Trophoblast cell (in vitro differentiated cells and primary cell): ENCODE measurements around the gene ADCY9.

Experiments used
- DNase-seq, 2 donors: peaks; one replicate each; pipeline ENCODE4 v3.0.0-alpha.2; 2016
- H2AFZ ChIP-seq: 2 replicates; pipeline ENCODE4 v1.6.1; 2013; ENCODE audit warnings: low read length, moderate library complexity, mild to moderate bottlenecking; ENCODE audit not compliant: insufficient read depth, poor library complexity
- H2AK5ac ChIP-seq: 2 replicates; pipeline ENCODE4 v1.6.1; 2013; ENCODE audit warnings: mild to moderate bottlenecking, low read length
- H2BK120ac ChIP-seq: 2 replicates; pipeline ENCODE4 v1.6.1; 2013; ENCODE audit warnings: low read length, mild to moderate bottlenecking, moderate library complexity; ENCODE audit not compliant: insufficient read depth, poor library complexity
- H2BK12ac ChIP-seq: 2 replicates; pipeline ENCODE4 v1.6.1; 2013; ENCODE audit warnings: mild to moderate bottlenecking, low read length, moderate library complexity
- H2BK5ac ChIP-seq: 2 replicates; pipeline ENCODE4 v1.6.1; 2013; ENCODE audit warnings: low read length, low read depth, moderate library complexity, mild to moderate bottlenecking; ENCODE audit not compliant: poor library complexity
- H3K14ac ChIP-seq: 2 replicates; pipeline ENCODE4 v1.6.1; 2013; ENCODE audit warnings: mild to moderate bottlenecking, low read length
- H3K18ac ChIP-seq: 2 replicates; pipeline ENCODE4 v1.6.1; 2013; ENCODE audit warnings: mild to moderate bottlenecking, low read length
- H3K23ac ChIP-seq: 2 replicates; pipeline ENCODE4 v1.6.1; 2013; ENCODE audit warnings: low read length
- H3K27ac ChIP-seq: 2 replicates; pipeline ENCODE4 v1.5.1; 2013; ENCODE audit warnings: low read depth, mild to moderate bottlenecking, inconsistent platforms, low read length, moderate library complexity
- H3K27me3 ChIP-seq: 2 replicates; pipeline ENCODE4 v1.6.1; 2013; ENCODE audit warnings: inconsistent platforms, mild to moderate bottlenecking, low read length, moderate library complexity; ENCODE audit not compliant: insufficient read depth
- H3K36me3 ChIP-seq, 2 experiments: 1 replicate in 1 of 2; 2 replicates in 1 of 2; pipeline ENCODE4 v1.6.1; 2013; ENCODE audit warnings: low read length in 2 of 2, mild to moderate bottlenecking in 2 of 2, moderate library complexity in 1 of 2; ENCODE audit not compliant: insufficient read depth in 2 of 2, control insufficient read depth in 1 of 2
- H3K4ac ChIP-seq: 2 replicates; pipeline ENCODE4 v1.6.1; 2013; ENCODE audit warnings: low read depth, mild to moderate bottlenecking, low read length, moderate library complexity
- H3K4me1 ChIP-seq, 2 experiments: 1 replicate in 1 of 2; 2 replicates in 1 of 2; pipeline ENCODE4 v1.6.1; 2013; ENCODE audit warnings: low read length in 2 of 2, mild to moderate bottlenecking in 2 of 2, moderate library complexity in 1 of 2; ENCODE audit not compliant: insufficient read depth in 2 of 2, control insufficient read depth in 1 of 2
- H3K4me2 ChIP-seq: 2 replicates; pipeline ENCODE4 v1.6.1; 2013; ENCODE audit warnings: inconsistent platforms, mild to moderate bottlenecking, low read length, moderate library complexity
- H3K4me3 ChIP-seq: 2 replicates; pipeline ENCODE4 v1.5.1; 2013; ENCODE audit warnings: mild to moderate bottlenecking, low read depth, low read length, inconsistent platforms
- H3K79me1 ChIP-seq: one replicate; pipeline ENCODE4 v1.6.1; 2013; ENCODE audit warnings: low read length
- H3K79me2 ChIP-seq: 2 replicates; pipeline ENCODE4 v1.6.1; 2013; ENCODE audit warnings: low read length, mild to moderate bottlenecking; ENCODE audit not compliant: control insufficient read depth, insufficient read depth, poor library complexity
- H3K9ac ChIP-seq: 2 replicates; pipeline ENCODE4 v1.6.1; 2013; ENCODE audit warnings: mild to moderate bottlenecking, low read length
- H3K9me3 ChIP-seq: 2 replicates; pipeline ENCODE4 v1.6.1; 2013; ENCODE audit warnings: low read depth, mild to moderate bottlenecking, control low read depth, inconsistent platforms, low read length; ENCODE audit not compliant: insufficient read depth
- H4K12ac ChIP-seq: 2 replicates; pipeline ENCODE4 v1.6.1; 2013; ENCODE audit warnings: low read depth, mild to moderate bottlenecking, low read length, moderate library complexity
- H4K8ac ChIP-seq: 2 replicates; pipeline ENCODE4 v1.6.1; 2013; ENCODE audit warnings: low read depth, mild to moderate bottlenecking, low read length, moderate library complexity
- H4K91ac ChIP-seq: one replicate; pipeline ENCODE4 v1.6.1; 2013; ENCODE audit warnings: low read depth, mild to moderate bottlenecking, low read length, moderate library complexity
- whole genome bisulfite sequencing: extraction: QIAGEN DNeasy Blood & Tissue Kit; methylation state at CpG from one replicate; pipeline ENCODE4 v1.1.7; 2013; ENCODE audit warnings: missing lambda C conversion rate; ENCODE audit not compliant: insufficient read length, insufficient coverage; ENCODE audit errors: extremely low coverage; 5-methylcytosine and 5-hydroxymethylcytosine counted together

The ADCY9 gene

DNA sequence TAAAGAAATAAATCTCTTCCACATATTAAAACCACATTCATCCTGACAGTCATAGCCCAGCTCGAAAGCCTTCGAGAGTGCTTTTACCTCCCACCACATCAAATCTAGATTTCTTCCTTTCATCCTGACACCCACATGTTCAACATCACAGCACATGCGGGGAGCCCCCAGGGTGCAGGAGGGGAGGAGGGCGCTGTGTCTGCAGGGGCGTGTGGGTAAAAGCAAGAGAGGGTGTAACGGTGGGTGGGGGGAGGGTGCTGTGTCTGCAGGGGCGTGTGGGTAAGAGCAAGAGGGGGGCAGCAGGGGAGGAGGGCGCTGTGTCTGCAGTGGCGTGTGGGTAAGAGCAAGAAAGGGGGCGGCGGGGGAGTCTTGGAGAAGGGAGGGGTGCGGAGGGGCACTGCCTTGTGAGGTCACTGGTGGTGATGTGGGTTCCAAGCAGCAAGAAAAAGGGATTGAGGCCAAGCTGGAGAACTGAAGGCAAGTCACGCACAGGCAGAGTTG, 34.7 kb downstream of the ADCY9 start:
- Histone ChIP-seq H4K12ac (no peak overlapping the region), H3K4me2 (no peak overlapping the region), H3K4me1 (peaks cover 11 to 13% of the 10 kb centered on the region in 2 experiments), H3K27ac (no peak overlapping the region), H2BK12ac (no peak overlapping the region), H3K9ac (no peak overlapping the region), H3K36me3 (peaks cover 1 to 5% of the 10 kb centered on the region in 2 experiments), H4K91ac (no peak overlapping the region), H2AFZ (no peak overlapping the region), H2AK5ac (no peak overlapping the region), H2BK120ac (no peak overlapping the region), H3K79me1 (peaks cover 5% of the 10 kb centered on the region), H3K18ac (no peak overlapping the region), H4K8ac (no peak overlapping the region), H3K4me3 (no peak overlapping the region), H3K14ac (no peak overlapping the region), H2BK5ac (no peak overlapping the region), H3K79me2 (no peaks in the 10 kb centered on the region), H3K9me3 (peaks cover 3% of the 10 kb centered on the region), H3K4ac (no peak overlapping the region), H3K23ac (no peak overlapping the region), H3K27me3 (no peaks in the 10 kb centered on the region)
- DNase-seq: no peak
- no CpG with 5 or more reads among the region's 13 CpGs for WGBS

DNA sequence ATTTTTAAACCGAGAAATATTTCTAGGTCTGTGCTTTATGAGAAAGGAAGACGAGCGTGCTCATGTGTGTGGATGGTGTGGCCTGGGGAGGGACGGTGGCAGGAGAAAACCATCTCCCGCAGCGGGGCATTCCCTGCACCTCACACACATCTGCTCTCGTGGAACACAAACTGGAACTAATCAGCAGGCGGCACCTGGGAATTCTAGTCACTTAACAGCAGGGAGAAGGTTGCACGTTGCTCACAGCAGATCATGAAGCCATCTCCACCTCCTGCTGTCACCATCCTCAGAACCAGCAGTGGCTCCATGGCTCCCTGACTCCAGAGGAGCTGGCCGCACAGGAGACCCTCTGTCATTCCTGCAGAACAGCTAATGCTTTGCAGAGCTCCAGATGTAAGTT, 35.2 kb downstream of the ADCY9 start:
- Histone ChIP-seq H3K9ac (no peak overlapping the region), H3K27ac (no peak overlapping the region), H3K36me3 (peaks cover 0 to 2% of the 10 kb centered on the region in 2 experiments), H3K4me3 (no peak overlapping the region), H3K79me1 (peaks cover 2% of the 10 kb centered on the region), H3K23ac (no peak overlapping the region), H3K9me3 (peaks cover 3% of the 10 kb centered on the region), H3K79me2 (no peaks in the 10 kb centered on the region), H2BK12ac (no peak overlapping the region), H2AFZ (no peak overlapping the region), H3K14ac (no peak overlapping the region), H3K4me1 (peaks cover 8 to 11% of the 10 kb centered on the region in 2 experiments), H3K27me3 (no peaks in the 10 kb centered on the region), H4K12ac (no peak overlapping the region), H2BK120ac (no peak overlapping the region), H3K4me2 (no peak overlapping the region), H2AK5ac (no peak overlapping the region), H3K18ac (no peak overlapping the region), H3K4ac (no peak overlapping the region), H2BK5ac (no peak overlapping the region), H4K91ac (no peak overlapping the region), H4K8ac (no peak overlapping the region)
- no CpG with 5 or more reads among the region's 10 CpGs for WGBS
- DNase-seq: no peak

DNA sequence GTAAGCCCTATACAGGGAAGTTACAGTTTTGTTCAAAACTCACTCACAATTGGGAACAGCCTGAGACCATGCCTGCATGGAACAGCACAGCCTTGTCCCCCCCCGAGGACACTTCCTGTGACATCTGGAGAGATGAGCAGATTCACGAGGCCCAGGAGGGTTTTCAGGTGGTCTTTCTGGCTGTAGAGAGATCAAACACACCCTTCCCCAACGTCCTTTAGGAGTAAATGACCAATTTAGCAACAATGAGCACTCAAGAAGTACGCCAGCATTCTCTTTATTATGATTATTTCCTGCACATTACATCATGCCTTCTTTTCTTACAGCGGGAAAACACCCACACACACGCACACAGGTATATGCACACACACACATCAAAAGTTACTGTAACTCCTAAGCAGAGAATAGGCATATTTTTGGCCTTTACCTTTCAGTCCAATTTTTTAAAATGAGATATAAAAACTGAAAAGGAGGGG, 39.0 kb downstream of the ADCY9 start:
- H2BK12ac ChIP-seq: no peak overlapping the region
- H4K8ac ChIP-seq: no peak overlapping the region
- H2BK5ac ChIP-seq: no peak overlapping the region
- H3K27me3 ChIP-seq: no peaks in the 10 kb centered on the region
- no peaks in the 10 kb centered on the region for H3K9me3 ChIP-seq
- no peak for DNase-seq
- H2AK5ac ChIP-seq: no peak overlapping the region
- H3K4me3 ChIP-seq: no peak overlapping the region
- no peak overlapping the region for H3K27ac ChIP-seq
- peaks cover 2% of the 10 kb centered on the region for H3K79me1 ChIP-seq
- no peak overlapping the region for H3K23ac ChIP-seq
- no peaks in the 10 kb centered on the region for H3K79me2 ChIP-seq
- no peak overlapping the region for H3K4ac ChIP-seq
- no peak overlapping the region for H3K9ac ChIP-seq
- H2BK120ac ChIP-seq: no peak overlapping the region
- H3K14ac ChIP-seq: no peak overlapping the region
- peaks cover 0 to 2% of the 10 kb centered on the region in 2 experiments for H3K36me3 ChIP-seq
- no peak overlapping the region for H4K12ac ChIP-seq
- H3K4me1 ChIP-seq: no peaks in the 10 kb centered on the region
- H4K91ac ChIP-seq: no peak overlapping the region
- no peak overlapping the region for H3K4me2 ChIP-seq
- no peak overlapping the region for H2AFZ ChIP-seq
- no CpG with 5 or more reads among the region's 6 CpGs for WGBS
- no peak overlapping the region for H3K18ac ChIP-seq

DNA sequence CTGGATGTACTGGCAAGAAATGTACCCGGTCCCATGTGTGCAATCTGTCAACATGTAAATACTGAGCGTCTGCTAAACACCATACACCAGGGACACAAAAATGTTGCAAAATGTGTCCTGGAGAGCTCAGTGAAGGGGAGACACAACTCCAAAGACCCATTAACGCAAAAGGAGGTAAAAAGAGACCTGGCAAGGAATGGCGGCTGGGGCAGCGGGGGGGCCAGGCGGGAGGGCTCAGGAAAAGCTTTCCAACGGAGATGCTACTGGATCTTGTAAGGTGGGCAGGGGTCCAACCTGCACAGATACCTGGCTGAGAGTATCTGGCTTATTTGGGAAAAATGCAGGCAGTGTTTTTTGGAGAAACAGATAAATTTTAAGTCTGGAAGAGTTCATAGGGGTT, 40.7 kb downstream of the ADCY9 start:
- Histone ChIP-seq H4K91ac (no peak overlapping the region), H2AK5ac (no peak overlapping the region), H3K4me3 (no peak overlapping the region), H4K8ac (no peak overlapping the region), H3K36me3 (peaks cover 2% of the 10 kb centered on the region in 2 experiments), H3K4me1 (no peaks in the 10 kb centered on the region), H2AFZ (no peak overlapping the region), H3K4ac (no peak overlapping the region), H3K9ac (no peak overlapping the region), H4K12ac (no peak overlapping the region), H2BK12ac (no peak overlapping the region), H2BK120ac (no peak overlapping the region), H3K79me2 (no peaks in the 10 kb centered on the region), H3K23ac (no peak overlapping the region), H3K27ac (no peak overlapping the region), H2BK5ac (no peak overlapping the region), H3K9me3 (no peaks in the 10 kb centered on the region), H3K18ac (no peak overlapping the region), H3K27me3 (no peaks in the 10 kb centered on the region), H3K14ac (no peak overlapping the region), H3K4me2 (no peak overlapping the region), H3K79me1 (peaks cover 2% of the 10 kb centered on the region)
- DNase-seq: no peak
- no CpG with 5 or more reads among the region's 7 CpGs for WGBS
